Vagina (tissue), 2 donors: ENCODE measurements around the gene MYO1H.

Source experiments
- CTCF ChIP-seq, 3 experiments: fragments of 450-650 bp in 2 of 3; fragments of 200-600 bp in 1 of 3; sonication (generic) in 1 of 3; IDR thresholded peaks; one replicate each; pipeline ENCODE4 v1.5.1; 2017 to 2019; ENCODE audit warnings: antibody characterized with exemption in 3 of 3, mild to moderate bottlenecking in 2 of 3, moderate library complexity in 2 of 3
- POLR2AphosphoS5 ChIP-seq, 2 donors: sonication (generic); formaldehyde crosslinking; IDR thresholded peaks; one replicate each; pipeline ENCODE4 v1.9.0; 2017; ENCODE audit warnings: antibody characterized with exemption in 2 of 2, mild to moderate bottlenecking in 2 of 2, low read depth in 1 of 2; ENCODE audit not compliant: insufficient read depth in 1 of 2

DNA sequence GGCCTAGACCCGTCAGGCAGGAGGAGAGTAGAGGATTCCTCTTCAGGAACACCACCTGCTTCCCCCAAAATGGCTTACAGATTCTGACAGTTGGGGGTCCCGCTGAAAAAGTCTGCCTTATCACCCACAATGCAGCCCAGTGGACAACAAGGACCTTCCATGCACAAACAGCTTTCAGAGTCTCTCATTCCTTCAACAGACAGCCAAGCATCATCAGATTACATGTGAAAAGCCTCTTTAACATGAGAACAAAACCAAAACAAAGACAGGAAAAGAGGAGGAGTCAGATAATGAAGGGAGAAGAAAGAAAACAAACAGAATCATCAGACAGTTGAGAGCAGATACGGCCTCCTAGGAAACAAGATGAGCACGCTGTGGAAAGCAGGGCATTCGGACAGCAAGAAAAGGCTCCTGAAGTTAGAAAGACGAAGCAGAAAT lies 111.1 kb downstream of the MYO1H start:
- TF ChIP-seq POLR2AphosphoS5 (IDR thresholded peaks at IDR 0.05; ENCODE audit: insufficient read depth in 1 of 2, low read depth in 1 of 2) (no peak), CTCF (IDR thresholded peaks at IDR 0.05) (no peak)
